T47D (cell line): ENCODE measurements around the gene EPYC.

Experiments
- DNase-seq, 2 experiments: peaks; one replicate each; pipeline versions ENCODE4 v3.0.0 to v3.0.0-alpha.2; 2011 to 2012; ENCODE audit warnings: low read depth in 1 of 2, low spot score in 1 of 2
- JUND ChIP-seq: IDR thresholded peaks from 2 replicates; pipeline ENCODE4 v1.6.1; 2012; ENCODE audit warnings: low read depth
- in situ Hi-C: cut with HindIII; loops from 2 replicates; pipeline ENCODE4 v1.10.0; 2016; ENCODE audit warnings: low sequenced_read_pairs, low pct_unique_long_range_greater_than_20kb

Gene EPYC

DNA sequence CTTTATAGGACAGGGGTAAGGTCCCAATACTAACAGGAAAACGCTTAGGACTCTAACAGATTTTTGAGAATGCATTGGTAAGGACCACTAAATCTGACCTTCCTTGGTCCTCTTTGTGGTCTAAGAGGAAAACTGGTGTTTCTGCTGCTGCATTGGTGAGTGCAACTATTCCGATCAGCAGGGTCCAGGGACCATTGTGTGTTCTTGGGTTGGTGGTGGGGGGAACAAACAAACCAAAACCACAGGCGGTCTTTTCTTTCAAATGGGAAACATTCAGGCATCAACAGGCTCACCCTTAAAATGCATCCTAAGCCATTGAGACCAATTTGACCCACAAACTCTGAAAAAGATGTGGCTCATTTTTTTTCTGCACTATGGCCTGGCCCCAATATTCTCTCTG is 20.7 kb downstream of the EPYC start:
- no peak for TF ChIP-seq JUND
- DNase-seq = no peak
- in situ Hi-C loops = no loop called here

- TF ChIP-seq JUND = no peak
- no peak for DNase-seq
- in situ Hi-C loops = no loop called here
Measured at GRCh38 chr12:90982170-90982569, 22.6 kb downstream of the EPYC start.

GRCh38 chr12:90979951-90980350 is 24.8 kb downstream of the EPYC start:
- DNase-seq = no peak
- TF ChIP-seq JUND = no peak
- in situ Hi-C loops = no loop called here

DNA sequence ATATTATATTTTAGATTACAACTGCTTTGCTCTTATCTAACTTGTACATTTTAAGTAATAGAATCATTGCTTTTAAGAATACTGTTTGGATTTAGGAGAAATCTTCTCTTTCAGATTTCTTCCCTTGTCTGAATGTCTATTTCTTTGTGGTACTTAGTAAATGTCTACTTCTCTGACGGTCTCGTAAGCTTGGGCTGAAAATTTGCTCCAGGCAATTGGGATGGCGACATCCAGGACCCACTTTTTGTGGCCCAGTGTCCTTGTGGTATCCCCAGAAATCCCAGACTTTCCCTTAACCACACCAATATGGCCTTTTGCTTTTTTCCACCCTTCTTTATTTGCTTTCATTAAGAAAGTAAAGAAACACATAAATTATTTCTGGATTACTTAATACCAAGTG is 25.8 kb downstream of the EPYC start:
- in situ Hi-C loops = no loop called here
- no peak for TF ChIP-seq JUND
- DNase-seq = no peak

DNA sequence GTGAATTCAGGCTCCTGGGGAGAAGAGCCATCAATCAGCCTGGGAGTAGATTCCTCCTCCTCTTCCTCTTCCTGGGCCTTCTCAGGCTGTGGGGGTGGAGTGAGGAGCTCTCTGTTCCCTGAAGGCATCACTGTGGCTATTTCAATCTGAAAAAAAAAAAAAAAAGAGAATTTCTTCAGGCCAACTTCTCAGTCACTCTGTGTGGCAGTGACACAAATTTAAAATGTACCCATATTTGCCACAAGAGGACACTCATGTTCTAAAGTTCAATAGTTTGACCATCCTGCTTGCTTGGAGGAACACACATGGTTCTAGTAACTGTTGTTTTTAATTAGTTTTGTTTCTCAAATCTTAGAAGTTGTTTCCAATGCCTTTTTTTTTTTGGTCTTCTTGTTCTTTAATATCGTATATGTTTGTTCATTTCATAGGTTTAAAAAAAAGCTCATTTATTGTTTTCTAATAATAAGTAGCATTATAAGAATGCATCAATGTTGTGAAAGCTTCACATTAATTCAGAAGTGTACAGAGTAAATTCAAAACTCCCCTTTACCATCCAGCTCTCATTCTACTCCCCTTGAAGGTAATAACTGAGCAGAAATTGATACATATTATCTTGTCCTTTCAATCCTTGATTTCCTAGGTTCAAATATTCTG is 26.5 kb downstream of the EPYC start:
- in situ Hi-C loops = no loop called here
- TF ChIP-seq JUND = no peak

DNA sequence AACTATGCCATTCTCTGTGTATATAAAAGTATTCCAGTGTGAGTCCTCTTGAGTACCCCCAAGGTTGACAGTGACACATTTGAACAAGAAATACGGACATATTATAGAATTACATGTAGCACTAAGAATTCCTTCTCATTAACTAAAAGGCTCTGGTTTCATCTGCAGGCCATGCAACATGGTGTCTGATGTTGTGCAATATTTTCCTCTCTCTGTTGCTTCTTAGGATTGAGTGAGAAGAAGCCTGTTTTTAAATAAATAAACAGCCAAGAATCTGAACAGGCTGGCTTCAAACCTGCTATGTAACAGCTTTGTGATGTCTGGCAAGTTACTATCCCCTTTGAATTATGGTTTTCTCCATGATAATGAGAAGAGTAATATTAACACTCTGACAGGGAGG is 27.5 kb downstream of the EPYC start:
- in situ Hi-C loops = no loop called here
- no peak for DNase-seq
- TF ChIP-seq JUND = no peak

More for the DNA sequence above, 26.5 kb downstream of the EPYC start:
- peak; percentile 44 to 76 for DNase-seq

- in situ Hi-C loops = no loop called here
Measured at GRCh38 chr12:90974286-90974685, 30.5 kb downstream of the EPYC start.

DNA sequence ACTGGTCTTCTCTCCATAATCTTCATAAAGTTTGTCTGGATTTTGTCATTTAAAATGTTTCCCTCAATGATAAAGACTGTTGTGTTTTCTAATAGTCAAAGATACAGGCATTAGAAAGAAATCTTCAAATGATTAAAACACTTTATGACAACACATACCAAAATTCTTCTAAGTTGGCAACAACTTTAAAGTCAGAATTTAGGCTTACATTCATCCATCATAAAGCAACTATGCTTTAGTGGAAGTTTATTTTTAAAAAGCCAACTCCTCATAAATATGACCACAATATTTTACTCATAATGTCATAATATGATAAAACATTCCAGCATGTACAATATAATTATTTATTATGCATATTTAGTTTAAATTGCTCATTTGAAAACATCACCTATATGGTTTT is 32.5 kb downstream of the EPYC start:
- in situ Hi-C loops = no loop called here
- TF ChIP-seq JUND = no peak
- DNase-seq = no peak

More at GRCh38 chr12:90974286-90974685, 30.5 kb downstream of the EPYC start:
- TF ChIP-seq JUND = no peak
- DNase-seq = no peak

- in situ Hi-C loops = no loop called here
- no peak for DNase-seq
- TF ChIP-seq JUND = no peak
Measured at GRCh38 chr12:90970911-90971310, 33.9 kb downstream of the EPYC start.

DNA sequence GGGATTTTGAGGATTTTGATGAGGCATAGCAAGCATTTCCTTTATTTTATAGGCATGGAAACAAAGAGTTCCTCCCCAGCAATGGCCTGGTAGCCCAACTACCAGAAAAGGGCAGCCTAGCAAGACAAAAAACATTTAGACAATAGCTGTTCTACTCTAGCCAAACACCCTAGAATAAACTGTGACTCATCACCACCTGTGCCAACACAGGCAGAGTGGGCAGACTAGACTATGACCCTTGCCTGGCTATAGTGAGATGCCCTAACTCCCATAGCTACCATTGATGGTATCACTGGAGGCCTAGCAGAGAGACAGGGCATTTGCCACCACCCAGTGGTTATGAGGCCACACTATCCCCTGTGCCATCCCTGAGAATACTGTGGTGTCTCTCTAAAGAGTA is 34.3 kb downstream of the EPYC start:
- peak in 1 of 2 experiments; percentile 20 for DNase-seq
- in situ Hi-C loops = no loop called here
- TF ChIP-seq JUND = no peak

GRCh38 chr12:90969851-90970250 is 34.9 kb downstream of the EPYC start:
- no peak for DNase-seq
- no peak for TF ChIP-seq JUND
- in situ Hi-C loops = no loop called here

GRCh38 chr12:90969346-90969745 is 35.4 kb downstream of the EPYC start:
- TF ChIP-seq JUND = no peak
- in situ Hi-C loops = no loop called here
- DNase-seq = no peak

DNA sequence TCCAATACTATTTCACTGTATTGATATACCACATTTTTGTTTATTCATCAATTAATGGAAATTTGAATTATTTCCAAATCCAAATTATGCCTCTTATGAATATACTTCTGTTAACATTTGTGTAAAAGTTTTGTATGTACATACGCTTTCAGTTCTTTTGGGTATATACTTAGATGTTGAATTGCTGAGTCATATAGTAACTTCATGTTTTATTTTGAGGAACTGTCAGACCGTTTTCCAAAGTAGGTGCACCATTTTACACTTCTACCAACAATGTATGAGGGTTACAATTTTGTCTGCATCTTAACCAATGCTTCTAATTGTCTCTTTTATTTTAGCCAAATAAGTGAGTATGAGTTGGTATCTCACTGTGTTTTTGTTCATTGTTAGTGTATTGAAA is 39.6 kb downstream of the EPYC start:
- DNase-seq = no peak
- in situ Hi-C loops = no loop called here
- TF ChIP-seq JUND = no peak

GRCh38 chr12:90964616-90965015 is 40.2 kb downstream of the EPYC start:
- in situ Hi-C loops = no loop called here
- TF ChIP-seq JUND = no peak

More at GRCh38 chr12:90964616-90965015, 40.2 kb downstream of the EPYC start:
- no peak for DNase-seq
